ENCODE data around the gene GJB3.
"Not testable (repeated sequence)": the region's sequence is repeated elsewhere in the genome, so short reads cannot be mapped to it uniquely, and the experiment has no call there.

The GJB3 gene

DNA sequence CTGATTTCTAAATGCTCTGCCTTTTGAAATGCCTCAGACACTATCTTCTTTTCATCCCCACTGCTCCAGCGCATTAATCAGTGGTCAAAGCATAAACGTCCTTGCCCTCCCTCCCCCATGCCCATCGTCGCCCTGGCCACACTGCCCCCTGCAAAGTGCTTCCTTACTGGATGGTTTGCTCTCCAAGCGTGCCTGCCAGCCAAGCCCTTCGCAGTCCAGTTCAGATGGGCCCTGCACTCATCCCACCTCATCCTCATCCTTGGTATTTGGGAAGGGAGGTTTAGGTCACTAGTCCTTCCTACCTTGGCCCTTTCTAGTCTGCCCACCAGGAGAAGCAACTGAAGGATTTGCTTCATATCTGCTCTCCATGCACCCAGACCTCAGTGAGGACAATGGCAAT, 14.9 kb downstream of the GJB3 start:
- no peak overlapping the region for H3K27ac ChIP-seq (ENCODE audit: low read length)
- peaks cover 4% of the 10 kb centered on the region for H3K4me1 ChIP-seq (ENCODE audit: control insufficient read depth, insufficient read depth, low read length)
- peak overlapping the region in 1 of 2 donors; percentile 54 for H3K4me3 ChIP-seq (ENCODE audit: low read length in 2 of 2)
- H3K36me3 ChIP-seq (ENCODE audit: control insufficient read depth in 2 of 2, insufficient read depth in 2 of 2, low read length in 2 of 2): peaks cover 0 to 9% of the 10 kb centered on the region in 2 donors
- no peak overlapping the region for H3K9ac ChIP-seq (ENCODE audit: low read length in 2 of 2)
- peaks cover 16 to 17% of the 10 kb centered on the region in 2 donors for H3K27me3 ChIP-seq (ENCODE audit: control insufficient read depth in 1 of 2, insufficient read depth in 2 of 2, low read length in 2 of 2)
- no peaks in the 10 kb centered on the region for H3K9me3 ChIP-seq (ENCODE audit: control insufficient read depth in 2 of 2, low read length in 2 of 2)

DNA sequence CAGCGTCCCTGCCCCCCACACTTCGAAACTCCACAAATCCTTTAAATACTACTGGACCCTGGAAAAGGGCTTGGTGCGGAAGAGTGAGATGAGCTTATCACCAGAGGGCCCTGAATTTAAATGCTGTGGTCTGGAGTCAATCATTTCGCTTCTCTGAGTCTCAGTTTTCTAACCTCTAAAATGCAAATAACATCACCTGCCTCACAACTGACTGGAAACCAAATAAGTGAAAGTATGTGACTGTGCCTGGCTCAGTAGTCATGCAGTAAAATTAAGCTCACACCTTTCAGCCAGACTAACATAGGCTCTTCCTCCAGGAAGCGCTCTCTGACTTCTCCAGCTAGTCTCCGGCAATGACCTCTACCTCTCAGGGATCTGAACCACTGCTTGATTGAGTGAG, 16.0 kb downstream of the GJB3 start:
- Histone ChIP-seq H3K27ac (ENCODE audit: low read length) (no peak overlapping the region), H3K9ac (ENCODE audit: low read length in 2 of 2) (no peak overlapping the region), H3K27me3 (ENCODE audit: control insufficient read depth in 1 of 2, insufficient read depth in 2 of 2, low read length in 2 of 2) (peaks cover 14 to 15% of the 10 kb centered on the region in 2 donors), H3K4me1 (ENCODE audit: control insufficient read depth, insufficient read depth, low read length) (peaks cover 4% of the 10 kb centered on the region), H3K9me3 (ENCODE audit: control insufficient read depth in 2 of 2, low read length in 2 of 2) (no peaks in the 10 kb centered on the region), H3K36me3 (ENCODE audit: control insufficient read depth in 2 of 2, insufficient read depth in 2 of 2, low read length in 2 of 2) (peaks cover 0 to 9% of the 10 kb centered on the region in 2 donors), H3K4me3 (ENCODE audit: low read length in 2 of 2) (peak overlapping the region in 1 of 2 donors; percentile 54)

DNA sequence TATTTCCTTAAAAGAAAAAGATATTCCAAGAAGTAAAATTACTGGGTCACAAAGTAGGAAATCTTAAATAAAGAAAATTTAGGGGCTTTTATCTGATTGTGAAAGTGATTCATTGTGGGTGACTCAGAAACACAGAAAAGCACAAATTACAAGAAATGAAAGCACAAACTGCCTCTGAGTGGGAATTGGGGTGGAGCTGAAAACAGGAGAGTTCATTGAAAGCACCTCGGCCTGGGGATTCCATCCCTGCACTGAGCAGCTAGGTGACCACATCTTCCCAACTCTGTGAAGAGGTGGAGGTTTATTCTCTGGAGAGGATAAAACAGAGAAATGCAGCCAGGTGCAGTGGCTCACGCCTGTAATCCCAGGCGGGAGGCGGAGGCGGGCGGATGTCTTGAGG, 19.2 kb downstream of the GJB3 start:
- Histone ChIP-seq H3K4me1 (ENCODE audit: control insufficient read depth, insufficient read depth, low read length) (no peaks in the 10 kb centered on the region), H3K4me3 (ENCODE audit: low read length in 2 of 2) (no peak overlapping the region), H3K9me3 (ENCODE audit: control insufficient read depth in 2 of 2, low read length in 2 of 2) (no peaks in the 10 kb centered on the region), H3K27ac (ENCODE audit: low read length) (no peak overlapping the region), H3K27me3 (ENCODE audit: control insufficient read depth in 1 of 2, insufficient read depth in 2 of 2, low read length in 2 of 2) (no peaks in the 10 kb centered on the region), H3K36me3 (ENCODE audit: control insufficient read depth in 2 of 2, insufficient read depth in 2 of 2, low read length in 2 of 2) (no peaks in the 10 kb centered on the region), H3K9ac (ENCODE audit: low read length in 2 of 2) (no peak overlapping the region)

DNA sequence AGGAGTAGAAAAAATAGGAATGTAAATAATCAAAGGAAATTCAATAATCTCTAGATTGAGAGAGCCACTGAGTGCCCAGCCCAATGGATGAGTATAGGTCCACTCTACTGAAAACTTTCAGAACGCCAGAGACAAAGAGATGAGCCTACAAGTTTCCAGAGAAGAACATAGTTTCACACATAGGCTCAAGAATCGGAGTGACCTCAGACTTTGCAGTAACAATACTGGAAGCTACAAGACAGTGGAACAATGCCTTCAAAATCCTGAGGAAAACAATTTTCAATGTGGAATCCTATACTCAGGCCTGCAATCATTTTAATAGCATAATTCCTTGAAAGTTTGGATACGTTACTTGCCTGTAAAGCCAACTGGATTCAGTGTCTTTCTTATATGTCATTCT, 22.8 kb downstream of the GJB3 start:
- Histone ChIP-seq H3K4me1 (ENCODE audit: control insufficient read depth, insufficient read depth, low read length) (no peaks in the 10 kb centered on the region), H3K9me3 (ENCODE audit: control insufficient read depth in 2 of 2, low read length in 2 of 2) (no peaks in the 10 kb centered on the region), H3K9ac (ENCODE audit: low read length in 2 of 2) (no peak overlapping the region), H3K4me3 (ENCODE audit: low read length in 2 of 2) (no peak overlapping the region), H3K36me3 (ENCODE audit: control insufficient read depth in 2 of 2, insufficient read depth in 2 of 2, low read length in 2 of 2) (no peaks in the 10 kb centered on the region), H3K27me3 (ENCODE audit: control insufficient read depth in 1 of 2, insufficient read depth in 2 of 2, low read length in 2 of 2) (no peaks in the 10 kb centered on the region), H3K27ac (ENCODE audit: low read length) (no peak overlapping the region)

DNA sequence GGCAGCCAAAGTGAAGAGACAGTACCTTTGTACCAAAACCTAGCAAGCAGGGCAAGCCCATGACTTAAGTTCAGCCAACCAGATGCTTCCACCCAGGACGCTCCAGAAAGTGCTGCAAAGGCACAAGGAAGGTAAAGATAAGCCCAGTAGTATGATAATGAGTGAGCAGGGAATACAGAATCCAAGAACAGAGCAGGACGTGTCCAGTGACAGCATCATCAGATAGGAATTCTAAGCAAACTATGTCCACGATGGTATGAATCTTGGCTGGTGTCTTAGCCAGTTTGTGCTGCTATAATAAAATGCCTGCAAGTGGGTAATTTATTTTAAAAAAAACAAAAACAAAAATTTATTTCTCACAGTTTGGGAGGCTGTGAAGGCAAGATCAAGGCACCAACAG, 25.4 kb downstream of the GJB3 start:
- Histone ChIP-seq H3K9ac (ENCODE audit: low read length in 2 of 2) (no peak overlapping the region), H3K4me3 (ENCODE audit: low read length in 2 of 2) (no peak overlapping the region), H3K27ac (ENCODE audit: low read length) (no peak overlapping the region), H3K27me3 (ENCODE audit: control insufficient read depth in 1 of 2, insufficient read depth in 2 of 2, low read length in 2 of 2) (no peaks in the 10 kb centered on the region), H3K4me1 (ENCODE audit: control insufficient read depth, insufficient read depth, low read length) (no peaks in the 10 kb centered on the region), H3K9me3 (ENCODE audit: control insufficient read depth in 2 of 2, low read length in 2 of 2) (no peaks in the 10 kb centered on the region), H3K36me3 (ENCODE audit: control insufficient read depth in 2 of 2, insufficient read depth in 2 of 2, low read length in 2 of 2) (no peaks in the 10 kb centered on the region)

DNA sequence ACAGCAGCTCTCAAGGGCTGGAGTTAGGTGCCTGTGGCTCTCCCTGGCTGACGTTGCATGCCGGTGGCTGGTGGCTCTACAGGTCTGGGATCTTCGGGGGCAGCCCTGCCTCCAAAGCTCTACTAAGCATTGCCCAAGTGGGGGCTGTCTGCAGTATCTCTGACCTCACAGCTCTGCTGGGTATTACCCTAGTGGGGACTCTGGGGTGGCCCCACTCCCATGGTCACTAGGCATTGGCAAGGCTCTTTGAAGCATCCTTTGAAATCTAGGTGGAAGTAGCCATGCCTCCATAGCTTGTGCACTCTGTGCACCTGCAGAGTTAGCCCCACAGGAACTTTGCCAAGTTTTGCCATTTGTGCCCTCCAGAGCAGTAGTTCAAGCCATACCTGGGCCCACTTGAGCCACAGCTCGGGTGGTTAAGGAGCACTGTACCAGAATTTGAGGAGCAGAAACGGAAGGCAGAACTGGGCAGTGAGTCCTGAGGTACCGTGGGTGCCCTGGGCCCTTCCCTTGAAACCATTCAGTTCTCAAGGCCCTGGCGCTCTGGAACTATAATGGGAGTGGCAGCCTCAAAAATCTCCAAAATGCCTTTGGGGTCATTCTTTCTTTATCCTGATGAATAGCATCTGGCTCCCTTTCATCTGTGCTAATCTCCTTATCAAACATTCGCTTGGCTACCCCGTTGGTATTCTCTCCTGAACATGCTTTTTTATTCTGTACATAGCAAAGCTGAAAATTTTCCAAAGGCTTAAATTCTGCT, 27.2 kb downstream of the GJB3 start:
- Histone ChIP-seq H3K9ac (ENCODE audit: low read length in 2 of 2) (no peak overlapping the region), H3K27ac (ENCODE audit: low read length) (no peak overlapping the region), H3K4me1 (ENCODE audit: control insufficient read depth, insufficient read depth, low read length) (no peaks in the 10 kb centered on the region), H3K27me3 (ENCODE audit: control insufficient read depth in 1 of 2, insufficient read depth in 2 of 2, low read length in 2 of 2) (no peaks in the 10 kb centered on the region), H3K36me3 (ENCODE audit: control insufficient read depth in 2 of 2, insufficient read depth in 2 of 2, low read length in 2 of 2) (no peaks in the 10 kb centered on the region), H3K9me3 (ENCODE audit: control insufficient read depth in 2 of 2, low read length in 2 of 2) (no peaks in the 10 kb centered on the region), H3K4me3 (ENCODE audit: low read length in 2 of 2) (no peak overlapping the region)

DNA sequence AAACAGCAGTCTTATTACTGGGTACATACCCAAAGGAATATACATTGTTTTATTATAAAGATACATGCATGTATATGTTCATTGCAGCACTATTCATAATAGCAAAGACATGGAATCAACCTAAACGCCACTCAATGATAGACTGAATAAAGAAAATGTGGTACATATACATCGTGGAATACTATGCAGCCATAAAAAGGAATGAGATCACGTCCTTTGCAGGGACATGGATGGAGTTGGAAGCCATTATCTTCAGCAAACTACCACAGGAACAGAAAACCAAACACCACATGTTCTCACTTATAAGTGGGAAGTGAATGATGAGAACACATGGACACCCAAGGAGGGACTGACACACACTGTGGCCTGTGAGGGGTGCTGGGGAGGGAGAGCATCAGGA, 29.8 kb downstream of the GJB3 start:
- H3K9me3 ChIP-seq (ENCODE audit: control insufficient read depth in 2 of 2, low read length in 2 of 2); H3K4me3 ChIP-seq (ENCODE audit: low read length in 2 of 2); H3K4me1 ChIP-seq (ENCODE audit: control insufficient read depth, insufficient read depth, low read length); H3K9ac ChIP-seq (ENCODE audit: low read length in 2 of 2); H3K27me3 ChIP-seq (ENCODE audit: control insufficient read depth in 1 of 2, insufficient read depth in 2 of 2, low read length in 2 of 2); H3K27ac ChIP-seq (ENCODE audit: low read length); H3K36me3 ChIP-seq (ENCODE audit: control insufficient read depth in 2 of 2, insufficient read depth in 2 of 2, low read length in 2 of 2): not testable (repeated sequence)

DNA sequence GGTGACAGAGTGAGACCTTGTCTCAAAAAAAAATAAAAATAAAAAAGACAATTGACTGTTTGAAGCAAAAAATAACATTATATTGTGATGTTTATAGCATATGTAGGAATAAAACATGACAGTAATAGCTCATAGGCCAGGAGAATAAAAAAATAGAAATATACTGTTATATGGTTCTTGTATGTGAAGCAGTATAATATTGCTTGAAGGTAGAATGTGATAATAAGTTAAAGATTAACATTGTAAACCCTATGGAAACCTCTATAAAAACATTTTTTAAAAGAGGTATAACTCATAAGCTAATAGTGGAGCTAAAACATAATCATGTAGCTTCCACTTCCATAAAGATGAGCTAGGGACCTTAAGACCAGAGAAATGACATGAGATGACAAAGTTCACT, 35.3 kb downstream of the GJB3 start:
- Histone ChIP-seq H3K36me3 (ENCODE audit: control insufficient read depth in 2 of 2, insufficient read depth in 2 of 2, low read length in 2 of 2) (no peaks in the 10 kb centered on the region), H3K4me3 (ENCODE audit: low read length in 2 of 2) (no peak overlapping the region), H3K9ac (ENCODE audit: low read length in 2 of 2) (no peak overlapping the region), H3K27me3 (ENCODE audit: control insufficient read depth in 1 of 2, insufficient read depth in 2 of 2, low read length in 2 of 2) (no peaks in the 10 kb centered on the region), H3K4me1 (ENCODE audit: control insufficient read depth, insufficient read depth, low read length) (no peaks in the 10 kb centered on the region), H3K27ac (ENCODE audit: low read length) (no peak overlapping the region), H3K9me3 (ENCODE audit: control insufficient read depth in 2 of 2, low read length in 2 of 2) (no peaks in the 10 kb centered on the region)

DNA sequence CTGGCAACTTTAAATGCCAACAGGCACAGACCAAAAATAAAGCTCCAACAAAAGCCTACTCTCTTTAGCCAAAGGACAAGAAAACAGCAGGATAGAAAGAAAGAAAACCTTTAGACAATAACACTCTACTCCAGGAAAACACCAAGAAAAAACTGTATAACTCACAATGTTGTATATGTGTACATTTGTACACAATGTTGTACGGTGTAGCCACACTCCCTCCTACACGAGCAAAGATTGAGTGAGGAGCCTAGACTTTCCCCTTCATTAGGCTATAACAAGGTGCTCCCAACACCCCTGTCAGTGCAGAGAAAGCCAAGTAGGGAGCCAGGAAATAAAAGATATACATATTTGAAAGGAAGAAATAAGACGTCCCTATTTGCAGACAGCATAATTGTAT, 35.8 kb downstream of the GJB3 start:
- Histone ChIP-seq H3K27me3 (ENCODE audit: control insufficient read depth in 1 of 2, insufficient read depth in 2 of 2, low read length in 2 of 2) (no peaks in the 10 kb centered on the region), H3K4me1 (ENCODE audit: control insufficient read depth, insufficient read depth, low read length) (no peaks in the 10 kb centered on the region), H3K9me3 (ENCODE audit: control insufficient read depth in 2 of 2, low read length in 2 of 2) (no peaks in the 10 kb centered on the region), H3K27ac (ENCODE audit: low read length) (no peak overlapping the region), H3K4me3 (ENCODE audit: low read length in 2 of 2) (no peak overlapping the region), H3K9ac (ENCODE audit: low read length in 2 of 2) (no peak overlapping the region), H3K36me3 (ENCODE audit: control insufficient read depth in 2 of 2, insufficient read depth in 2 of 2, low read length in 2 of 2) (no peaks in the 10 kb centered on the region)

DNA sequence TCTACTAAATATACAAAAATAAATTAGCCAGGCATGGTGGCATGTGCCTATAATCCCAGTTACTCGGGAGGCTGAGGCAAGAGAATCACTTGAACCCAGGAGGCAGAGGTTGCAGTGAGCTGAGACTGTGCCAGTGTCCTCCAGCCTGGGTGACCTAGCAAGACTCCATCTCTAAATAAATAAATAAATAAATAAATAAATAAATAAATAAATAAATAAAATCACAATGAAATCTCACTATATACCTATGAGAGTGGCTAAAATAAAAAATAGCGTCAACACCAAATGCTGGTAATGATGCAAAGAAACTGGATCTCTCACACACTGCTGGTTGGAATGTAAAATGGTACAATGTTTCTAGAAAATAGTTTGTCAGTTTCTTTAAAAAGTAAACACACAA, 37.8 kb downstream of the GJB3 start:
- not testable (repeated sequence) for H3K9me3 ChIP-seq (ENCODE audit: control insufficient read depth in 2 of 2, low read length in 2 of 2); H3K4me3 ChIP-seq (ENCODE audit: low read length in 2 of 2); H3K27ac ChIP-seq (ENCODE audit: low read length); H3K4me1 ChIP-seq (ENCODE audit: control insufficient read depth, insufficient read depth, low read length); H3K9ac ChIP-seq (ENCODE audit: low read length in 2 of 2); H3K27me3 ChIP-seq (ENCODE audit: control insufficient read depth in 1 of 2, insufficient read depth in 2 of 2, low read length in 2 of 2); H3K36me3 ChIP-seq (ENCODE audit: control insufficient read depth in 2 of 2, insufficient read depth in 2 of 2, low read length in 2 of 2)

DNA sequence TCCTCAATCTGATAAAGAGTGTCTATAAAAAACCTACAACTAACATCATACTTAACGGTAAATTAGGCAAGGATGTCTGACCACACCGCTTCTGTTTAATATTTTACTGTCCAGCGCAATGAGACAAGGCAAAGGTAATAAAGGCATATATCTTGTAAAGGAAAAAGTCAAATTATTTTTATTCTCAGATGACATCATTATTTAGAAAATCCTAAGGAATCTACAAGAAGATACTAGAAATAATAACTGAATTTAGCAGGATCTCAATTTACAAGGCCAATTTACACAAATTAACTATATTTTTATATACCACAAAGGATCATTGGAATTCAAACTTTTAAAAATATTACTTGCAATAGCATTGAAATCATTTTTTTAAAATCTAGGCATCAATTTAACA, 41.2 kb downstream of the GJB3 start:
- H3K9ac ChIP-seq (ENCODE audit: low read length in 2 of 2): no peak overlapping the region
- H3K4me1 ChIP-seq (ENCODE audit: control insufficient read depth, insufficient read depth, low read length): no peaks in the 10 kb centered on the region
- H3K9me3 ChIP-seq (ENCODE audit: control insufficient read depth in 2 of 2, low read length in 2 of 2): peaks cover 0 to 5% of the 10 kb centered on the region in 2 donors
- H3K27ac ChIP-seq (ENCODE audit: low read length): no peak overlapping the region
- no peaks in the 10 kb centered on the region for H3K27me3 ChIP-seq (ENCODE audit: control insufficient read depth in 1 of 2, insufficient read depth in 2 of 2, low read length in 2 of 2)
- no peak overlapping the region for H3K4me3 ChIP-seq (ENCODE audit: low read length in 2 of 2)
- no peaks in the 10 kb centered on the region for H3K36me3 ChIP-seq (ENCODE audit: control insufficient read depth in 2 of 2, insufficient read depth in 2 of 2, low read length in 2 of 2)

Measured in stomach smooth muscle (tissue), 2 donors.